ENCODE results near the gene DLG2. TPM values are rescaled to one million over a fixed set of nuclear protein-coding genes. Genes with fewer than 3 reads are reported as not detected.

The DLG2 gene
- total RNA-seq, 2 donors from 2014 or later, result 1.9 to 3.2 TPM

Other genes with a start within 250 kb of the DLG2 start
- gene TMEM126B, start 1.2 kb upstream of the DLG2 start, total RNA-seq, result 10 to 100 TPM; 32.1 to 39.1 TPM
- 10 to 100 TPM; 18.3 to 23.1 TPM for gene TMEM126A, start 20.6 kb upstream of the DLG2 start, total RNA-seq
- gene CREBZF, start 37.8 kb upstream of the DLG2 start, total RNA-seq, result 10 to 100 TPM; 37.1 to 40.0 TPM
- gene CCDC89, start 58.9 kb upstream of the DLG2 start, total RNA-seq, result 1 to 10 TPM; 3.8 to 4.3 TPM
- gene SYTL2, start 183.8 kb upstream of the DLG2 start, total RNA-seq, result 100 to 1,000 TPM; 300 to 306 TPM
- gene CCDC83, start 228.0 kb upstream of the DLG2 start, total RNA-seq, result not detected